ENCODE measurements around the gene ZNF563.

GRCh38 chr19:12331211-12331941 lies 2.1 kb downstream of the ZNF563 start:
- TF ChIP-seq CTCF (conservative IDR thresholded peaks at IDR 0.05; ENCODE audit: low read depth, low read length) (no peak), EZH2 (IDR thresholded peaks at IDR 0.05; ENCODE audit: low read length, unreplicated experiment) (no peak)

Data from PC-3 (cell line).